ENCODE measurements around the gene XXYLT1. TPM values are rescaled to one million over a fixed set of nuclear protein-coding genes. Genes with fewer than 3 reads are reported as not detected.

XXYLT1 gene
- total RNA-seq, 1 experiment from 2014 or later, result 10.9 TPM

GRCh38 chr3:195099951-195100785 lies 170.8 kb downstream of the XXYLT1 start:
- CTCF ChIA-PET, result interaction anchor here (1.9 kb wide), 1 partner anchor 418 kb away, joined by 4 read pairs; no protein-coding TSS in a partner anchor
- no peak for ATAC-seq

More at GRCh38 chr3:195099951-195100785, 170.8 kb downstream of the XXYLT1 start:
- H3K4me1 ChIP-seq (ENCODE audit: control insufficient read depth in 1 of 2, insufficient read depth in 2 of 2, low read length in 2 of 2), result peaks cover 10 to 31% of the 10 kb centered on the region in 2 experiments
- H3K79me2 ChIP-seq (ENCODE audit: insufficient read depth, low read length), result no peaks in the 10 kb centered on the region
- intact Hi-C loops (cut with micrococcal nuclease), result loop anchor here (10.0 kb wide), 1 partner anchor 225 kb away; no protein-coding TSS in a partner anchor
- no peaks in the 10 kb centered on the region for H3K9me3 ChIP-seq (ENCODE audit: control insufficient read depth in 1 of 2, insufficient read depth in 1 of 2, low read depth in 1 of 2, low read length in 2 of 2)
- H3K27ac ChIP-seq (ENCODE audit: low read depth, low read length), result no peak overlapping the region
- no peak for TF ChIP-seq EZH2phosphoT487 (IDR thresholded peaks at IDR 0.05; ENCODE audit: borderline replicate concordance)
- TF ChIP-seq POLR2A (IDR thresholded peaks at IDR 0.05; ENCODE audit: borderline replicate concordance, extremely low read depth, insufficient read depth, insufficient read length), result no peak
- no peak for TF ChIP-seq CBX3 (IDR thresholded peaks at IDR 0.05; ENCODE audit: low read depth)
- TF ChIP-seq TCF7L2 (IDR thresholded peaks at IDR 0.05; ENCODE audit: borderline replicate concordance, extremely low read depth, insufficient read depth, insufficient read length), result no peak
- TF ChIP-seq SIN3A (IDR thresholded peaks at IDR 0.05; ENCODE audit: low read depth), result no peak
- no peak for TF ChIP-seq ELF1 (IDR thresholded peaks at IDR 0.05; ENCODE audit: borderline replicate concordance, low read depth)
- TF ChIP-seq RAD21 (IDR thresholded peaks at IDR 0.05; ENCODE audit: low read depth), result no peak
- no peak for TF ChIP-seq POLR2AphosphoS5 (IDR thresholded peaks at IDR 0.05; ENCODE audit: low read depth, low read length)
- TF ChIP-seq ZBTB33 (IDR thresholded peaks at IDR 0.05; ENCODE audit: extremely low read depth, insufficient replicate concordance, low read length), result no peak
- POLR2A ChIA-PET, result interaction anchor here (1.0 kb wide), 1 partner anchor 18 kb away, joined by 3 read pairs; no protein-coding TSS in a partner anchor
- no peak overlapping the region for H2AFZ ChIP-seq (ENCODE audit: low read depth, low read length, poor library complexity, severe bottlenecking)
- no peak overlapping the region for H3K4me2 ChIP-seq (ENCODE audit: low read length)
- H3K9me2 ChIP-seq (ENCODE audit: insufficient read depth), result no peaks in the 10 kb centered on the region
- no peaks in the 10 kb centered on the region for H4K20me1 ChIP-seq (ENCODE audit: insufficient read depth)
- no peak for DNase-seq (ENCODE audit: low read depth, low spot score)
- H3K4me3 ChIP-seq (replicated peaks in 1 of 2; ENCODE audit: low read depth in 1 of 2, low read length in 2 of 2), result no peak overlapping the region
- no peaks in the 10 kb centered on the region for H3K27me3 ChIP-seq (ENCODE audit: insufficient read depth, low read length)
- RAD21 ChIA-PET (ENCODE audit: low non-redundant PET in 1 of 2, low total read pairs in 2 of 2, uncharacterized antibody in 2 of 2, unreplicated experiment in 2 of 2), result no interaction called here
- no TSS peak for BruUV-seq (replicated peaks)
- H3K9ac ChIP-seq (ENCODE audit: low read length), result no peak overlapping the region
- no peaks in the 10 kb centered on the region for H3K36me3 ChIP-seq (ENCODE audit: control insufficient read depth in 1 of 2, insufficient read depth in 2 of 2, low read length in 2 of 2)

Measured in HCT116 (cell line).